Loucy (cell line): ENCODE data around the gene WDR93.

Experiments used
- H2AFZ ChIP-seq: fragments of 200-600 bp; sonication (generic); 2 replicates; pipeline ENCODE4 v1.6.0; 2016; ENCODE audit warnings: antibody characterized with exemption, mild to moderate bottlenecking, low read length, moderate library complexity
- H3F3A ChIP-seq: fragments of 200-600 bp; 2 replicates; pipeline ENCODE4 v1.6.0; 2016; ENCODE audit warnings: antibody characterized with exemption, low read depth, mild to moderate bottlenecking
- H3K27me3 ChIP-seq: fragments of 200-600 bp; sonication (generic); 2 replicates; pipeline ENCODE4 v1.6.1; 2014; ENCODE audit warnings: low read length, mild to moderate bottlenecking; ENCODE audit not compliant: insufficient read depth, poor library complexity, severe bottlenecking
- H3K36me3 ChIP-seq: fragments of 200-600 bp; sonication (generic); 2 replicates; pipeline ENCODE4 v1.6.1; 2016; ENCODE audit warnings: low read length; ENCODE audit not compliant: insufficient read depth
- H3K4me1 ChIP-seq: fragments of 200-600 bp; sonication (generic); 2 replicates; pipeline ENCODE4 v1.5.1; 2014; ENCODE audit warnings: low read length, mild to moderate bottlenecking; ENCODE audit not compliant: insufficient read depth, poor library complexity, severe bottlenecking
- H3K4me2 ChIP-seq: fragments of 200-600 bp; sonication (generic); 2 replicates; pipeline ENCODE4 v1.6.0; 2014; ENCODE audit warnings: antibody characterized with exemption, low read length, low read depth, mild to moderate bottlenecking; ENCODE audit not compliant: poor library complexity, severe bottlenecking
- H3K4me3 ChIP-seq: fragments of 200-600 bp; sonication (generic); 2 replicates; pipeline ENCODE4 v1.5.1; 2014; ENCODE audit warnings: low read length, mild to moderate bottlenecking, mixed read lengths; ENCODE audit not compliant: poor library complexity, severe bottlenecking
- H3K79me2 ChIP-seq: fragments of 200-600 bp; sonication (generic); 2 replicates; pipeline ENCODE4 v1.6.1; 2014; ENCODE audit warnings: low read length; ENCODE audit not compliant: insufficient read depth
- H3K9ac ChIP-seq: fragments of 200-600 bp; sonication (generic); 2 replicates; pipeline ENCODE4 v1.6.0; 2014; ENCODE audit warnings: mild to moderate bottlenecking, low read depth, low read length, moderate library complexity; ENCODE audit not compliant: poor library complexity, severe bottlenecking
- H3K9me2 ChIP-seq: fragments of 200-600 bp; sonication (generic); replicated peaks from 2 replicates; pipeline ENCODE4 v1.6.1; 2016; ENCODE audit warnings: low read depth, low read length, mixed read lengths
- H3K9me3 ChIP-seq: fragments of 200-600 bp; sonication (generic); 2 replicates; pipeline ENCODE4 v1.6.1; 2014; ENCODE audit warnings: mild to moderate bottlenecking, antibody characterized with exemption, low read length, low read depth; ENCODE audit not compliant: insufficient read depth
- H4K20me1 ChIP-seq: fragments of 200-600 bp; sonication (generic); 2 replicates; pipeline ENCODE4 v1.6.0; 2014; ENCODE audit warnings: antibody characterized with exemption, low read length, mild to moderate bottlenecking; ENCODE audit not compliant: insufficient read depth, poor library complexity, severe bottlenecking
- CTCF ChIP-seq: fragments of 200-600 bp; sonication (generic); conservative IDR thresholded peaks from 2 replicates; pipeline ENCODE4 v1.5.1; 2014; ENCODE audit warnings: mild to moderate bottlenecking, antibody characterized with exemption, low read length
- EZH2phosphoT487 ChIP-seq: fragments of 200-600 bp; IDR thresholded peaks from 2 replicates; pipeline ENCODE4 v1.6.1; 2018; ENCODE audit warnings: antibody characterized with exemption, mild to moderate bottlenecking, moderate library complexity, borderline replicate concordance

Gene WDR93

GRCh38 chr15:89666184-89666857 is 24.3 kb upstream of the WDR93 start:
- Histone ChIP-seq H3F3A (no peaks in the 10 kb centered on the region), H3K27me3 (no peaks in the 10 kb centered on the region), H3K9me3 (no peaks in the 10 kb centered on the region), H4K20me1 (no peaks in the 10 kb centered on the region), H3K9ac (no peak overlapping the region), H3K9me2 (no peaks in the 10 kb centered on the region), H3K4me2 (no peak overlapping the region), H2AFZ (no peak overlapping the region), H3K4me3 (no peak overlapping the region), H3K36me3 (no peaks in the 10 kb centered on the region), H3K4me1 (no peaks in the 10 kb centered on the region), H3K79me2 (no peaks in the 10 kb centered on the region)
- TF ChIP-seq CTCF (no peak), EZH2phosphoT487 (no peak)

GRCh38 chr15:89666858-89667705 is 23.5 kb upstream of the WDR93 start:
- Histone ChIP-seq H2AFZ (no peak overlapping the region), H3K4me2 (no peak overlapping the region), H3K79me2 (no peaks in the 10 kb centered on the region), H3K36me3 (no peaks in the 10 kb centered on the region), H3K4me3 (no peak overlapping the region), H3K27me3 (no peaks in the 10 kb centered on the region), H3K9ac (no peak overlapping the region), H3K9me2 (no peaks in the 10 kb centered on the region), H3F3A (no peaks in the 10 kb centered on the region), H4K20me1 (no peaks in the 10 kb centered on the region), H3K9me3 (no peaks in the 10 kb centered on the region), H3K4me1 (peaks cover 4% of the 10 kb centered on the region)
- no peak for TF ChIP-seq CTCF
- TF ChIP-seq EZH2phosphoT487: no peak

- no peak for TF ChIP-seq EZH2phosphoT487
- no peak for TF ChIP-seq CTCF
- peaks cover 4% of the 10 kb centered on the region for H3K4me1 ChIP-seq
- H2AFZ ChIP-seq: no peak overlapping the region
- no peaks in the 10 kb centered on the region for H3K27me3 ChIP-seq
- no peak overlapping the region for H3K9ac ChIP-seq
- H3F3A ChIP-seq: no peaks in the 10 kb centered on the region
- no peaks in the 10 kb centered on the region for H3K9me2 ChIP-seq
- H4K20me1 ChIP-seq: no peaks in the 10 kb centered on the region
- no peak overlapping the region for H3K4me2 ChIP-seq
- H3K9me3 ChIP-seq: no peaks in the 10 kb centered on the region
- no peak overlapping the region for H3K4me3 ChIP-seq
- no peaks in the 10 kb centered on the region for H3K36me3 ChIP-seq
- H3K79me2 ChIP-seq: no peaks in the 10 kb centered on the region
Observed at GRCh38 chr15:89667706-89667960, 23.0 kb upstream of the WDR93 start.
